Fibroblast of the aortic adventitia (primary cell): ENCODE data around the gene OR51E1. TPM values are rescaled to one million over a fixed set of nuclear protein-coding genes. Genes with fewer than 3 reads are reported as not detected.

Source experiments
- DNase-seq: peaks from one replicate; pipeline ENCODE4 v3.0.0-alpha.2; 2010; ENCODE audit warnings: low read depth
- H3K4me3 ChIP-seq: 2 replicates; pipeline ENCODE4 v1.5.1; 2011; ENCODE audit warnings: low read depth, mild to moderate bottlenecking, control low read depth, low read length, moderate library complexity
- total RNA-seq: library from RNA; depleted of rRNA; stranded (reverse); fragments of >200 nt; gene quantifications from 2 replicates; pipeline ENCODE4 v1.2.3, GENCODE V29; 2012; ENCODE audit warnings: low replicate concordance
- TF ChIP-seq, protein P1 (sequence below): IDR thresholded peaks from 2 replicates; pipeline ENCODE4 v1.5.1; 2011; ENCODE audit warnings: mild to moderate bottlenecking, low read length, control low read depth, inconsistent platforms; ENCODE audit not compliant: insufficient read depth

Gene OR51E1
- total RNA-seq, 1 donor: not detected

DNA sequence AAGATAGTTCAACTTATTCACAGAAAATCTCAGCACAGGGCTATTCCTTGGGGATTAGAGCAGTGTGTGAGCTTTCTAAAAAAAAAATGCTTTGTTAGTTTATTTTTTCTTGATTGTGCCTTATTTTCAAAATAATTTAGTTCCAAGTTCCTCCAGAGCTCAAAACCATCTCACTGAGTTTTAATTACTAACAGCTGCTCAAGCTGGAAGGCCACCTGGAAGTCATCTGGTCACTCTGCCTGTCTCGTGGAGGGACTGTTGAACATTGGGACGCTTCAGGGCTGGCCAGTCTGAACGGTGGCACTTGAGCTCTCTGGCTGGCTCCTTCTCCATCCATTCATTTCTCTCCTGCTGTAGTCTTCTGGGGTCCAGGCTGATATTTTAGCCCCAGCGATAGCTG is 4.0 kb downstream of the OR51E1 start:
- TF ChIP-seq, protein P1, sequence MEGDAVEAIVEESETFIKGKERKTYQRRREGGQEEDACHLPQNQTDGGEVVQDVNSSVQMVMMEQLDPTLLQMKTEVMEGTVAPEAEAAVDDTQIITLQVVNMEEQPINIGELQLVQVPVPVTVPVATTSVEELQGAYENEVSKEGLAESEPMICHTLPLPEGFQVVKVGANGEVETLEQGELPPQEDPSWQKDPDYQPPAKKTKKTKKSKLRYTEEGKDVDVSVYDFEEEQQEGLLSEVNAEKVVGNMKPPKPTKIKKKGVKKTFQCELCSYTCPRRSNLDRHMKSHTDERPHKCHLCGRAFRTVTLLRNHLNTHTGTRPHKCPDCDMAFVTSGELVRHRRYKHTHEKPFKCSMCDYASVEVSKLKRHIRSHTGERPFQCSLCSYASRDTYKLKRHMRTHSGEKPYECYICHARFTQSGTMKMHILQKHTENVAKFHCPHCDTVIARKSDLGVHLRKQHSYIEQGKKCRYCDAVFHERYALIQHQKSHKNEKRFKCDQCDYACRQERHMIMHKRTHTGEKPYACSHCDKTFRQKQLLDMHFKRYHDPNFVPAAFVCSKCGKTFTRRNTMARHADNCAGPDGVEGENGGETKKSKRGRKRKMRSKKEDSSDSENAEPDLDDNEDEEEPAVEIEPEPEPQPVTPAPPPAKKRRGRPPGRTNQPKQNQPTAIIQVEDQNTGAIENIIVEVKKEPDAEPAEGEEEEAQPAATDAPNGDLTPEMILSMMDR: no peak
- H3K4me3 ChIP-seq: no peak overlapping the region
- no peak for DNase-seq

DNA sequence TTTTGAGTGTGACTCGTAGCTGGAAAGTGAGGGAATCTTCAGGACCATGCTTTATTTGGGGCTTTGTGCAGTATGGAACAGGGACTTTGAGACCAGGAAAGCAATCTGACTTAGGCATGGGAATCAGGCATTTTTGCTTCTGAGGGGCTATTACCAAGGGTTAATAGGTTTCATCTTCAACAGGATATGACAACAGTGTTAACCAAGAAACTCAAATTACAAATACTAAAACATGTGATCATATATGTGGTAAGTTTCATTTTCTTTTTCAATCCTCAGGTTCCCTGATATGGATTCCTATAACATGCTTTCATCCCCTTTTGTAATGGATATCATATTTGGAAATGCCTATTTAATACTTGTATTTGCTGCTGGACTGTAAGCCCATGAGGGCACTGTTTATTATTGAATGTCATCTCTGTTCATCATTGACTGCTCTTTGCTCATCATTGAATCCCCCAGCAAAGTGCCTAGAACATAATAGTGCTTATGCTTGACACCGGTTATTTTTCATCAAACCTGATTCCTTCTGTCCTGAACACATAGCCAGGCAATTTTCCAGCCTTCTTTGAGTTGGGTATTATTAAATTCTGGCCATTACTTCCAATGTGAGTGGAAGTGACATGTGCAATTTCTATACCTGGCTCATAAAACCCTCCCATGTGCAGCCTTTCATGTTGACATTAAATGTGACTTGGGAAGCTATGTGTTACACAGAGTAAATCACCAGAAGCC is 11.0 kb downstream of the OR51E1 start:
- TF ChIP-seq, protein P1: no peak
- H3K4me3 ChIP-seq: no peak overlapping the region

GRCh38 chr11:4658629-4659445 is 15.1 kb downstream of the OR51E1 start:
- no peak for DNase-seq
- TF ChIP-seq, protein P1: no peak
- H3K4me3 ChIP-seq: no peak overlapping the region

More for the DNA sequence above, 11.0 kb downstream of the OR51E1 start:
- DNase-seq: no peak

DNA sequence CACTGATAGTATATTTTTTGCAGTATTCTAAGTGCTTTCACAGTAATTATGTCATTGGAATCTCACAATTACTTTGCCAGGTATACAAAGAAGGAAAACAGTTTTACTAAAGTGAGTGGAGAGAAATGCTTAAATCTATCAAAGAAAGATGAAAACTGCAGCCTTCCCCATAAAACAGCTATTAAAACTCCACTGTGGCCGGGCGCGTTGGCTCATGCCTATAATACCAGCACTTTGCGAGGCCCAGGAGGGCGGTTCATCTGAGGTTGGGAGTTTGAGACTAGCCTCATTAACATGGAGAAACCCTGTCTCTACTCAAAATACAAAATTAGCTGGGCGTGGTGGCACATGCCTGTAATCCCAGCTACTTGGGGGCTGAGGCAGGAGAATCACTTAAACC is 19.1 kb downstream of the OR51E1 start:
- TF ChIP-seq, protein P1: no peak
- no peak overlapping the region for H3K4me3 ChIP-seq
- DNase-seq: no peak

DNA sequence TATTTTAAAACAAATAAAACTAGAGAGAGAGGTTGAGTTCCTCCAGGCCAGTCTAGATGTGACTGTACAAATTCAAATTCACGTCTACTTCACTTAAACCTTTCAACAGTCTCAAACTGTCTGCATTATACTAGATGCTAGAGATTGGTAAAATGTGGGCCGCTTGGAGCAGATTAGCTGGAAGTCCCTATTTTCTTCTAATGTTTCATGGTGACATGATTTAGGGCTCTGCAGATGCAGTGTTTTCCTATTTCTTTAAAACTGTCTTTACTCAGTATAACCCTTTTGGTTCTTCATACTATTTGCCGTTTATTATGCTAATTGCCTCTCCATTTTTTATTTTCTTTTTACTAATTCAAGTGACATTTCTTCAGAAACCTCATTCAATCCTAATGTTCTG is 20.4 kb downstream of the OR51E1 start:
- TF ChIP-seq, protein P1: no peak
- DNase-seq: no peak

DNA sequence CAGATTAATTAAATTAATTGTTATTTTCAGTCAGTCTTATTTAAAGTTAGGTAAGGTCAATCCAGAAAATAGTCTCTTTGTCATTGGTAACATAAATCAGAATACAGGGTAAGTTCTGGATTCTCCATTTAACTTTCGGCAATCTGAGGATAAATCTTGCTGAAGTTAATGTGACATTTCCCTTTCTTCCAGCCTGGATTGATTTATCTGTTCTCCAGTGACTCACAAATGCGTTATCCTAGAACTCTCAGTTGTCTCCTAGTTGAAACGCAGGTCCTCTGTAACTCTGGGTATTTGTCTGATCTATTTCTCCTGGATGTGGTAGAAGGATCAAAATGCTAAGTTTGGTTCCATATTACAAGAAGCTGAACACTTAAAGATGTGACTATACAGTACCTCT is 21.0 kb downstream of the OR51E1 start:
- no peak for DNase-seq
- TF ChIP-seq, protein P1: no peak
- H3K4me3 ChIP-seq: no peak overlapping the region

More for the DNA sequence above, 20.4 kb downstream of the OR51E1 start:
- no peak overlapping the region for H3K4me3 ChIP-seq
